ENCODE data around the gene BRCC3. TPM values are rescaled to one million over a fixed set of nuclear protein-coding genes. Genes with fewer than 3 reads are reported as not detected.
A peak's percentile ranks its signal among the peaks of the same experiment; 100 is the strongest.
"Not testable (repeated sequence)": the region's sequence is repeated elsewhere in the genome, so short reads cannot be mapped to it uniquely, and the experiment has no call there.

Gene BRCC3
- total and polyA plus RNA-seq, 8 donors, result 0.87 to 20.1 (median 10.9) TPM

DNA sequence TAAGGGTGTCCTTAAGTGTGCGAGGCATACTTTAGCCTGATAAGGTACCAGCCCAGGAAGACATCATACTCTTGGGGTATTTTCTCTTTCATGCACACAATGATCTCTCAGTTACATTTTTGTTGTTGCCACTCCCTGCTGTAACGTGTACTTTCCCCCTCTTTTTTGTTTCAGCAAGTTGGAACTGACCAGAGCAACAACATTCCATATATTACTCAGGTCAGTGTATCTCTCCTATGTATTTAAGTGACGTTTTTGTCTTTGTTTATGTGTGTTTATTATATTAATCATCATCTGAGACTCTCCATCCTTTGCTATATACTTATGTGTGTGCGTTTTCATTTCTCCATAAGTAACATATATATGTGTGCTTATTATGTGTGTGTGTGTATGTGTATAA, 73.6 kb downstream of the BRCC3 start:
- no peak overlapping the region for H3K4me3 ChIP-seq
- intact Hi-C loops (cut with DNase I; ENCODE audit: low total_unique reads), result no loop called here
- no peak overlapping the region for H3K27ac ChIP-seq
- no peak for TF ChIP-seq EP300 (IDR thresholded peaks at IDR 0.05)
- TF ChIP-seq CTCF (IDR thresholded peaks at IDR 0.05), result no peak
- no peak for TF ChIP-seq POLR2AphosphoS5 (IDR thresholded peaks at IDR 0.05)
- no peak for TF ChIP-seq POLR2A (IDR thresholded peaks at IDR 0.05)
- 44 to 61% (median 54%) methylated on average over 4 of the region's 4 CpGs for WGBS, 5 donors
- H3K9me3 ChIP-seq, result no peaks in the 10 kb centered on the region
- H3K36me3 ChIP-seq, result no peaks in the 10 kb centered on the region
- no peak for DNase-seq
- H3K4me1 ChIP-seq, result no peaks in the 10 kb centered on the region
- no peaks in the 10 kb centered on the region for H3K27me3 ChIP-seq

DNA sequence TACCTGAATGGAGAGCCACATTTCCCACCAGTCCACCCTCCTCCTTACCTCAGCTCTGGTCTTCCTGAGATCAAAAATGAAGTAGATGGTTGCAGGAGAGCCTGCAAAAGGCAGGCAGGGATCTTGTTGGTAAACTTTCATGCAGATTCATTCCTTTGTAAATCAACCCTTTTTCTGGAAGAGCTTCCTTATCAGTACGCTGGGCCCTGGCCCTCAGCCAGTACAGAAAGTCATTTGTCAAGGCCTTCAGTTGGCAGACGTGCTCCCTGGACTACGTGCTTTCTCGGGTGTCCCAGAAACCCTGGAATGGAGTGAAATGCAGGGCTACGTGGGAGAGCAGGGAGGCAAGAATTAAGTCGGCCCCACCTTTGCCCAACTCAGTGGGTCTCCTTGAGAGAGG, 76.3 kb downstream of the BRCC3 start:
- H3K4me1 ChIP-seq; DNase-seq; H3K4me3 ChIP-seq; H3K9me3 ChIP-seq; H3K36me3 ChIP-seq; intact Hi-C loops (cut with DNase I; ENCODE audit: low total_unique reads); H3K27ac ChIP-seq; H3K27me3 ChIP-seq: not testable (repeated sequence)
- WGBS, 5 donors, result 10 to 17% (median 12%) methylated on average over 1 to 3 of the region's 6 CpGs; no CpG with 5 or more reads in 1 of the 5 donors

GRCh38 chrX:155148166-155148565, 76.9 kb downstream of the BRCC3 start:
- H3K9me3 ChIP-seq; H3K27me3 ChIP-seq; H3K4me3 ChIP-seq; intact Hi-C loops (cut with DNase I; ENCODE audit: low total_unique reads); H3K27ac ChIP-seq; DNase-seq; H3K4me1 ChIP-seq; H3K36me3 ChIP-seq: not testable (repeated sequence)
- WGBS, 5 donors, result no CpG with 5 or more reads among the region's 11 CpGs

DNA sequence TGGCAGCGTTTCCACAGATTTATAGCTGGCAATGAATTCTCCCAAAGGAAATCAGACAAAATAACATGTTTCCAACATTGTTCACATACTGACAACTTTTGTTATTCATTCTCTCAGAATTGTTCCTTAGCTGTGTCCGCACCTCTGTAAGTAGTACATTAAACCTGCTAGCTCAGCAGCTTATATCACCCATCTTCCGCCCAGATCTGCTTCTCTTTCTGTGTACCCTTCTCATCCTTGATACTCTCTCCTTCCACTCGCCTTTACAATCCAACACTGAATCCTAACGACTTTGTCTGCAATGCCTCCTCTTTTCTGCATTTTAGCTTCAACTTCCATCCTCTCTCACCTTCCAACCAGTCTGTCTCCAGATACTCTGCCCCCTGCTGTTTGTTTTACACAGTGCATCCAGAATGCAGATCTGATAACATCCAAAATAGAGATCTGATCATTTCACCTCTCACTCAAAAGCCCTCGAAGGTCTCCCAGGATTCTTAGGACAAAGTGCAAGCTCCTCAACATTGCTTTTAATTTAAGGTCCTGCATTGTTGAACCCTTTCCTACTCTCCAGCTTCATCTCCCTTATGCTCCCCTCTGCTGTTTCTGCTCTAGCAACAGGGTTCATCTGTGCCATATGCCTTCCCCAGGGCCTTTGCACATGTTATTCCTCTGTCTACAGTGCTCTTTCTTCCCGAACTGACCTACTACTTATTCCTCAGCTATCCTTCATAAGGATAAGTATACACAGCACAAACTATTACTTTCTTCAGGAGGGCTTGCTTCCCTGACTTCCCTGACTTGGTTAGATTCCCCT, 77.6 kb downstream of the BRCC3 start:
- peaks cover 0 to 6% (median 0%) of the 10 kb centered on the region in 4 donors for H3K9me3 ChIP-seq
- TF ChIP-seq POLR2AphosphoS5 (IDR thresholded peaks at IDR 0.05) (no peak), POLR2A (IDR thresholded peaks at IDR 0.05) (no peak), CTCF (IDR thresholded peaks at IDR 0.05) (peak in 2 of 7 experiments; percentile 13 to 20), EP300 (IDR thresholded peaks at IDR 0.05) (no peak)
- DNase-seq, result peak in 1 of 2 donors; percentile 19
- no peaks in the 10 kb centered on the region for H3K4me1 ChIP-seq
- H3K27me3 ChIP-seq, result no peaks in the 10 kb centered on the region
- H3K4me3 ChIP-seq, result no peak overlapping the region
- H3K36me3 ChIP-seq, result no peaks in the 10 kb centered on the region
- intact Hi-C loops (cut with DNase I; ENCODE audit: low total_unique reads), result no loop called here
- H3K27ac ChIP-seq, result no peak overlapping the region
- WGBS, 5 donors, result 54 to 63% (median 61%) methylated on average over 6 to 7 of the region's 7 CpGs

GRCh38 chrX:155169881-155170280, 98.6 kb downstream of the BRCC3 start:
- no peaks in the 10 kb centered on the region for H3K4me1 ChIP-seq
- intact Hi-C loops (cut with DNase I; ENCODE audit: low total_unique reads), result no loop called here
- no peak overlapping the region for H3K4me3 ChIP-seq
- no peaks in the 10 kb centered on the region for H3K36me3 ChIP-seq
- H3K27me3 ChIP-seq, result no peaks in the 10 kb centered on the region
- no peak for TF ChIP-seq CTCF (IDR thresholded peaks at IDR 0.05)
- TF ChIP-seq POLR2A (IDR thresholded peaks at IDR 0.05), result no peak
- TF ChIP-seq EP300 (IDR thresholded peaks at IDR 0.05), result no peak
- no peak for TF ChIP-seq POLR2AphosphoS5 (IDR thresholded peaks at IDR 0.05)
- no peak for DNase-seq
- no peaks in the 10 kb centered on the region for H3K9me3 ChIP-seq
- 10 to 32% (median 26%) methylated on average over 2 of the region's 2 CpGs for WGBS, 5 donors
- H3K27ac ChIP-seq, result no peak overlapping the region

Other genes starting within 250 kb of the BRCC3 start
- not detected for gene SMIM9, start 236.8 kb upstream of the BRCC3 start, total RNA-seq
- gene SMIM9, start 236.8 kb upstream of the BRCC3 start, polyA plus RNA-seq, result not detected
- gene F8A1, start 185.2 kb upstream of the BRCC3 start, total RNA-seq, result 1 to 10 TPM; 1.2 to 8.7 (median 3.0) TPM
- 10 to 100 TPM; 18.0 to 21.5 (median 18.1) TPM for gene F8A1, start 185.2 kb upstream of the BRCC3 start, polyA plus RNA-seq
- 1 to 10 TPM in 4 of 5 donors, under 1 TPM in 1; 0.29 to 7.1 (median 3.5) TPM for gene F8, start 48.8 kb upstream of the BRCC3 start, total RNA-seq
- 1 to 10 TPM; 3.0 to 3.9 (median 3.8) TPM for gene F8, start 48.8 kb upstream of the BRCC3 start, polyA plus RNA-seq
- 10 to 100 TPM in 4 of 5 donors, 1 to 10 TPM in 1; 9.3 to 88.8 (median 19.9) TPM for gene FUNDC2, start 44.7 kb upstream of the BRCC3 start, total RNA-seq
- gene FUNDC2, start 44.7 kb upstream of the BRCC3 start, polyA plus RNA-seq, result 100 to 1,000 TPM; 105 to 123 (median 123) TPM
- 10 to 100 TPM in 1 of 5 donors, 1 to 10 TPM in 3, not detected in 1; 1.3 to 21.6 (median 4.7) TPM for gene CMC4, start 372 bp upstream of the BRCC3 start, total RNA-seq
- gene CMC4, start 372 bp upstream of the BRCC3 start, polyA plus RNA-seq, result 10 to 100 TPM; 21.0 to 22.8 (median 22.1) TPM
- gene MTCP1, start 372 bp upstream of the BRCC3 start, total RNA-seq, result 10 to 100 TPM in 2 of 5 donors, 1 to 10 TPM in 3; 2.8 to 34.4 (median 6.6) TPM
- 10 to 100 TPM; 17.6 to 42.2 (median 37.1) TPM for gene MTCP1, start 372 bp upstream of the BRCC3 start, polyA plus RNA-seq
- 10 to 100 TPM in 3 of 5 donors, 1 to 10 TPM in 2; 8.8 to 50.7 (median 13.0) TPM for gene VBP1, start 145.0 kb downstream of the BRCC3 start, total RNA-seq
- gene VBP1, start 145.0 kb downstream of the BRCC3 start, polyA plus RNA-seq, result 10 to 100 TPM; 22.2 to 41.9 (median 41.5) TPM
- 1 to 10 TPM in 1 of 5 donors, under 1 TPM in 3, not detected in 1; under 0.01 to 1.5 (median 0.51) TPM for gene RAB39B, start 193.0 kb downstream of the BRCC3 start, total RNA-seq
- gene RAB39B, start 193.0 kb downstream of the BRCC3 start, polyA plus RNA-seq, result under 1 TPM; 0.25 to 0.61 (median 0.31) TPM